Lower lobe of right lung (tissue), 2 donors: ENCODE results near the gene RNASE1. TPM values are rescaled to one million over a fixed set of nuclear protein-coding genes. Genes with fewer than 3 reads are reported as not detected.
A peak's percentile ranks its signal among the peaks of the same experiment; 100 is the strongest.

Experiments used
- ATAC-seq, 2 donors: fragments of 200-7000 bp; cut with Tn5 transposase; one replicate each; pipeline ENCODE4 v1.9.1; 2020 to 2022; ENCODE audit warnings: mild to moderate bottlenecking in 2 of 2, moderate library complexity in 2 of 2
- DNase-seq: peaks from one replicate; pipeline ENCODE4 v3.0.0-alpha.2; 2020
- H3K27ac ChIP-seq: fragments of 200-600 bp; one replicate; pipeline ENCODE4 v1.8.0; 2022
- H3K27me3 ChIP-seq: fragments of 200-600 bp; one replicate; pipeline ENCODE4 v1.8.0; 2022; ENCODE audit warnings: low read depth
- H3K36me3 ChIP-seq: fragments of 200-600 bp; one replicate; pipeline ENCODE4 v1.8.0; 2022; ENCODE audit warnings: mild to moderate bottlenecking
- H3K4me1 ChIP-seq: fragments of 200-600 bp; one replicate; pipeline ENCODE4 v1.8.0; 2022
- H3K4me3 ChIP-seq: fragments of 200-600 bp; one replicate; pipeline ENCODE4 v1.8.0; 2022; ENCODE audit warnings: mild to moderate bottlenecking
- H3K9me3 ChIP-seq: fragments of 200-600 bp; one replicate; pipeline ENCODE4 v1.8.0; 2022
- intact Hi-C: fragments of 100-400 bp; cut with DNase I; formaldehyde crosslinking; loops from one replicate; pipeline ENCODE4 v1.11.0; 2022
- total RNA-seq: library from RNA; stranded (reverse); fragmentation: NEBNext Ultra II Directional; extraction: Animal tissue kit (Norgen Biotek cat#: 25700); gene quantifications from one replicate; pipeline ENCODE4 v1.2.1, GENCODE V29; 2021
- TF ChIP-seq, protein P1 (sequence below): fragments of 200-600 bp; IDR thresholded peaks from one replicate; pipeline ENCODE4 v1.8.0; 2022; ENCODE audit warnings: antibody characterized with exemption, mild to moderate bottlenecking
- donor health status: DM: no; HTN: yes; CAD: no; lungs with severe emphysema.

The RNASE1 gene
- total RNA-seq, 1 donor from 2014 or later = 694 TPM

DNA sequence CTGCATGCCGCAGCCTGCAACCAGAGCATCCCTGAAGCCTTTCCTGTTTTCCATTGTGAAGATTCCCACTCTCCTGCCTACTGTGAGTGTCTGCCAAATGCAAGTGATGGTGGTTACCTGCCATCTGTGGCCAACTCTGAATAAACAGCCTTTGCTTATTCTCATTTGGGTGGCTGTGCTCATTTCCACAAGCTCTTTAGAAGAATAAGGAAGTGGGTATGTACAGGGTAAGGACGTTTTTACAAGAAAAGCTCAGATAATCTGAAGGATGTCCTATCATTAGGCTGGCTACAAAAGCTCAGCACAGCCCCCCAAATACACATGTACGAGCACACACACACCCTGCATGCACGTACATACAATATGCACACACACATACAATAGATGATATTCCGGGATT lies 7.3 kb upstream of the RNASE1 start:
- Histone ChIP-seq H3K36me3 (no peaks in the 10 kb centered on the region), H3K4me3 (no peak overlapping the region), H3K27me3 (no peaks in the 10 kb centered on the region), H3K27ac (no peak overlapping the region), H3K4me1 (peaks cover 6% of the 10 kb centered on the region), H3K9me3 (no peaks in the 10 kb centered on the region)
- intact Hi-C loops = no loop called here
- TF ChIP-seq, protein P1, sequence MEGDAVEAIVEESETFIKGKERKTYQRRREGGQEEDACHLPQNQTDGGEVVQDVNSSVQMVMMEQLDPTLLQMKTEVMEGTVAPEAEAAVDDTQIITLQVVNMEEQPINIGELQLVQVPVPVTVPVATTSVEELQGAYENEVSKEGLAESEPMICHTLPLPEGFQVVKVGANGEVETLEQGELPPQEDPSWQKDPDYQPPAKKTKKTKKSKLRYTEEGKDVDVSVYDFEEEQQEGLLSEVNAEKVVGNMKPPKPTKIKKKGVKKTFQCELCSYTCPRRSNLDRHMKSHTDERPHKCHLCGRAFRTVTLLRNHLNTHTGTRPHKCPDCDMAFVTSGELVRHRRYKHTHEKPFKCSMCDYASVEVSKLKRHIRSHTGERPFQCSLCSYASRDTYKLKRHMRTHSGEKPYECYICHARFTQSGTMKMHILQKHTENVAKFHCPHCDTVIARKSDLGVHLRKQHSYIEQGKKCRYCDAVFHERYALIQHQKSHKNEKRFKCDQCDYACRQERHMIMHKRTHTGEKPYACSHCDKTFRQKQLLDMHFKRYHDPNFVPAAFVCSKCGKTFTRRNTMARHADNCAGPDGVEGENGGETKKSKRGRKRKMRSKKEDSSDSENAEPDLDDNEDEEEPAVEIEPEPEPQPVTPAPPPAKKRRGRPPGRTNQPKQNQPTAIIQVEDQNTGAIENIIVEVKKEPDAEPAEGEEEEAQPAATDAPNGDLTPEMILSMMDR = no peak
- no peak for ATAC-seq
- no peak for DNase-seq

DNA sequence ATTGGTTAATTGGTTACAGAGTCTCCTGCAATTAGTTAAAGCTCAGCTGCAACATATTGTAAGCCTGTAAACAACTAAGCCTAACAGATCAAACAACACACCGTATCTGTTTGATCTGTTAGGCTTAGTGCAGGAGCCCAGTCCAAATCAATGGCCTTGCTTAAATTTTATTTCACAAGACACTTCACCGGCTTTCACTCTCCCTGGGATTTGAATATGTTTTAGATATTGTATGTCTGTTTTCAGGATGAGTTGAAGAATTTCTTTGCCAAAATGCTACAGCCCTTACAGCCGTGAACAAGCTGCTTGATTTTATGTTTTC lies 5.5 kb upstream of the RNASE1 start:
- DNase-seq (no peak), ATAC-seq (no peak)
- TF ChIP-seq, protein P1 = no peak
- H3K27me3 ChIP-seq = no peaks in the 10 kb centered on the region
- H3K4me3 ChIP-seq = no peak overlapping the region
- no peak overlapping the region for H3K27ac ChIP-seq
- no peaks in the 10 kb centered on the region for H3K9me3 ChIP-seq
- intact Hi-C loops = no loop called here
- H3K36me3 ChIP-seq = no peaks in the 10 kb centered on the region
- peaks cover 12% of the 10 kb centered on the region for H3K4me1 ChIP-seq

- DNase-seq (no peak), ATAC-seq (no peak)
- intact Hi-C loops = no loop called here
- no peaks in the 10 kb centered on the region for H3K36me3 ChIP-seq
- TF ChIP-seq, protein P1 = no peak
- no peaks in the 10 kb centered on the region for H3K9me3 ChIP-seq
- no peak overlapping the region for H3K4me3 ChIP-seq
- no peak overlapping the region for H3K27ac ChIP-seq
- H3K4me1 ChIP-seq = peaks cover 16% of the 10 kb centered on the region
- no peaks in the 10 kb centered on the region for H3K27me3 ChIP-seq
Observed at GRCh38 chr14:20807304-20808161, 4.9 kb upstream of the RNASE1 start.

DNA sequence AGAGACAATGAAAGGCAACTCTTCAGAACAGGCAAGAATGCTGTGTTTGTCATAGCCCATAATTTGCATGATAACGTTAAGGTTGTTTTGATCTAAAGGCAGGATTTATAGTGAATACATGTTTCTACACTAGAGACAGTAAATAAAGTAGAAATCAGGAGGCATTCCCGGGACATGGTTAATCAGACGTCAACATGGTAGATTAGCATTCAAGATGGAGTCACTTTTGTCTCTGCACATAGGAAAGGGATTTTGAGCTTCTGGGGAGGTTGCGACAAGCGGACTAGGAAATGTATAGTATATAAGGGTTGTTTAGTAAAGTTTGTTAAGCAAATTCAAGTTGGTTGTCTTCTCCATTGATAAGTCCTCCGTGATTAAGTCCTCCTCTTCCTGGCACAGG lies 2.8 kb upstream of the RNASE1 start:
- DNase-seq = no peak
- Histone ChIP-seq H3K4me1 (peaks cover 23% of the 10 kb centered on the region), H3K4me3 (no peak overlapping the region), H3K9me3 (no peaks in the 10 kb centered on the region), H3K36me3 (no peaks in the 10 kb centered on the region), H3K27me3 (no peaks in the 10 kb centered on the region), H3K27ac (no peak overlapping the region)
- ATAC-seq = no peak
- intact Hi-C loops = no loop called here
- TF ChIP-seq, protein P1 = no peak

DNA sequence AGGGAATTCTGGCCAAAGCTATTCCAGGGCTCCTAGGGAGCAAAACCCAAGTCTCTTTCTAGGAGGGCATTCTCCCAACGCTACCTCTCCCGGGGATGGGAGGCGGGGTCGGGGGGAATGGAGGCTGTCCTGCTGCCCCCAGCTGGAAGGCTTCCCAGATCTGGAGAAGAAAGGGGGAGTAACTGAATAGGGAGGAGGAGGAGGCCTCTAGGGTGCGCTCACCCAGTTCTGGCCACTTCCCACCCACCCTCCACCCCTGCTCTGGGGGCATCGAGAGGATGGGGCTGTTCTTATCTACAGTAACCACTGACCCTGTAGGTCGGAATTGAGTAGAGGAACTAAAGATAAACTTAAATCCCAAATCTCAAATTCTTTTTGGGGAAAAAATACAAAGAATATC lies 579 bp upstream of the RNASE1 start:
- TF ChIP-seq, protein P1 = no peak
- Histone ChIP-seq H3K4me3 (peak overlapping the region; percentile 65), H3K27me3 (no peaks in the 10 kb centered on the region), H3K36me3 (no peaks in the 10 kb centered on the region), H3K9me3 (no peaks in the 10 kb centered on the region), H3K27ac (peak overlapping the region; percentile 86), H3K4me1 (peaks cover 45% of the 10 kb centered on the region)
- no peak for DNase-seq
- ATAC-seq = no peak
- intact Hi-C loops = no loop called here
